Chondrocyte (in vitro differentiated cells): ENCODE measurements around the gene IGFLR1. TPM values are rescaled to one million over a fixed set of nuclear protein-coding genes. Genes with fewer than 3 reads are reported as not detected.

ENCODE experiments used
- DNase-seq: peaks from one replicate; pipeline ENCODE4 v3.0.0; 2021; ENCODE audit warnings: mixed read lengths, low spot score
- H3K27ac Mint-ChIP-seq: one replicate; pipeline ENCODE4 v1.8.0; 2021; ENCODE audit warnings: mild to moderate bottlenecking, moderate library complexity, mixed read lengths; ENCODE audit not compliant: unreplicated experiment
- H3K27me3 Mint-ChIP-seq: 2 replicates; pipeline ENCODE4 v1.8.0; 2021; ENCODE audit warnings: low read depth, mixed read lengths
- H3K36me3 Mint-ChIP-seq: 2 replicates; pipeline ENCODE4 v1.8.0; 2021; ENCODE audit warnings: low read depth, mixed read lengths
- H3K4me1 Mint-ChIP-seq: 2 replicates; pipeline ENCODE4 v1.8.0; 2021; ENCODE audit warnings: low read depth, mild to moderate bottlenecking, mixed read lengths
- H3K4me3 Mint-ChIP-seq: one replicate; pipeline ENCODE4 v1.8.0; 2021; ENCODE audit warnings: mild to moderate bottlenecking, moderate library complexity, mixed read lengths; ENCODE audit not compliant: unreplicated experiment
- H3K9me3 Mint-ChIP-seq: 2 replicates; pipeline ENCODE4 v1.8.0; 2021; ENCODE audit warnings: low read depth, mixed read lengths
- total RNA-seq: library from RNA; stranded (reverse); gene quantifications from 3 replicates; pipeline ENCODE4 v1.2.1, GENCODE V29; 2021
- TF ChIP-seq, protein P1 (sequence below): fragments of 200-600 bp; sonication (generic); IDR thresholded peaks from 2 replicates; pipeline ENCODE4 v1.5.0; 2021; ENCODE audit warnings: antibody characterized with exemption, mild to moderate bottlenecking, moderate library complexity

Gene IGFLR1
- total RNA-seq, 1 donor from 2014 or later = 0.99 TPM

DNA sequence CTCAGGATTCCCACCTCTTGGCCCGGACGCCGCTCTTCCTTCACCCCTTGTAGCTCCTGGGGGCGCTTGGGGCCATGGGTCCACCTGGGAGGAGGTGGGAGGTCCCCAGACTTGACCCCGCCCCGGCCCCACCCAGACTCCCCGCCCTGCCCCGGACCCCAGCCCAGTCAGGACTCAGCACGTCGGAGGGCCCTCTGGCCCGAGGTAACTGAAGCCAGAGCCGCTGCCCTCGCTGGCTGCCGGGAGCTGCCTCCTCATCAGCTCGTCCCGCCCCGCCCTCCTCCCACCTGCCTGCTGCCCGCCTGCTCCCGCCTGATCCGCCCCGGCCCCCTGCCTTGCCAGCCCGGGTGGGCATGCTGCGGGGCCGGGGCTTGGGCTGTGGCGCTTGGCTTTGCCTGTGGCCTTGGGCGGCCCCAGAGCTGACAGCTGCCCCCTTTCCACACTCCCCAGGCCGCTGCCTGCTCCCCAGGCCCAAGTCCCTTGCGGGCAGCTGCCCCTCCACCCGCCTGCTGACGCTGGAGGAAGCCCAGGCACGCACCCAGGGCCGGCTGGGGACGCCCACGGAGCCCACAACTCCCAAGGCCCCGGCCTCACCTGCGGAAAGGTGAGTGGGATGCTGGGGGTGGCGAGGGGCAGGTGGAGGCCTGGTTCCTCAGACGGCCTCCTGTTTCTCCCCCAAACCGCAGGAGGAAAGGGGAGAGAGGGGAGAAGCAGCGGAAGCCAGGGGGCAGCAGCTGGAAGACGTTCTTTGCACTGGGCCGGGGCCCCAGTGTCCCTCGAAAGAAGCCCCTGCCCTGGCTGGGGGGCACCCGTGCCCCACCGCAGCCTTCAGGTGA is 42.5 kb upstream of the IGFLR1 start:
- Mint-ChIP-seq H3K27me3 (no peaks in the 10 kb centered on the region), H3K4me3 (no peak overlapping the region), H3K9me3 (no peaks in the 10 kb centered on the region), H3K4me1 (no peaks in the 10 kb centered on the region), H3K27ac (no peak overlapping the region), H3K36me3 (peaks cover 3% of the 10 kb centered on the region)
- DNase-seq = no peak
- TF ChIP-seq, protein P1, sequence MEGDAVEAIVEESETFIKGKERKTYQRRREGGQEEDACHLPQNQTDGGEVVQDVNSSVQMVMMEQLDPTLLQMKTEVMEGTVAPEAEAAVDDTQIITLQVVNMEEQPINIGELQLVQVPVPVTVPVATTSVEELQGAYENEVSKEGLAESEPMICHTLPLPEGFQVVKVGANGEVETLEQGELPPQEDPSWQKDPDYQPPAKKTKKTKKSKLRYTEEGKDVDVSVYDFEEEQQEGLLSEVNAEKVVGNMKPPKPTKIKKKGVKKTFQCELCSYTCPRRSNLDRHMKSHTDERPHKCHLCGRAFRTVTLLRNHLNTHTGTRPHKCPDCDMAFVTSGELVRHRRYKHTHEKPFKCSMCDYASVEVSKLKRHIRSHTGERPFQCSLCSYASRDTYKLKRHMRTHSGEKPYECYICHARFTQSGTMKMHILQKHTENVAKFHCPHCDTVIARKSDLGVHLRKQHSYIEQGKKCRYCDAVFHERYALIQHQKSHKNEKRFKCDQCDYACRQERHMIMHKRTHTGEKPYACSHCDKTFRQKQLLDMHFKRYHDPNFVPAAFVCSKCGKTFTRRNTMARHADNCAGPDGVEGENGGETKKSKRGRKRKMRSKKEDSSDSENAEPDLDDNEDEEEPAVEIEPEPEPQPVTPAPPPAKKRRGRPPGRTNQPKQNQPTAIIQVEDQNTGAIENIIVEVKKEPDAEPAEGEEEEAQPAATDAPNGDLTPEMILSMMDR = no peak

DNA sequence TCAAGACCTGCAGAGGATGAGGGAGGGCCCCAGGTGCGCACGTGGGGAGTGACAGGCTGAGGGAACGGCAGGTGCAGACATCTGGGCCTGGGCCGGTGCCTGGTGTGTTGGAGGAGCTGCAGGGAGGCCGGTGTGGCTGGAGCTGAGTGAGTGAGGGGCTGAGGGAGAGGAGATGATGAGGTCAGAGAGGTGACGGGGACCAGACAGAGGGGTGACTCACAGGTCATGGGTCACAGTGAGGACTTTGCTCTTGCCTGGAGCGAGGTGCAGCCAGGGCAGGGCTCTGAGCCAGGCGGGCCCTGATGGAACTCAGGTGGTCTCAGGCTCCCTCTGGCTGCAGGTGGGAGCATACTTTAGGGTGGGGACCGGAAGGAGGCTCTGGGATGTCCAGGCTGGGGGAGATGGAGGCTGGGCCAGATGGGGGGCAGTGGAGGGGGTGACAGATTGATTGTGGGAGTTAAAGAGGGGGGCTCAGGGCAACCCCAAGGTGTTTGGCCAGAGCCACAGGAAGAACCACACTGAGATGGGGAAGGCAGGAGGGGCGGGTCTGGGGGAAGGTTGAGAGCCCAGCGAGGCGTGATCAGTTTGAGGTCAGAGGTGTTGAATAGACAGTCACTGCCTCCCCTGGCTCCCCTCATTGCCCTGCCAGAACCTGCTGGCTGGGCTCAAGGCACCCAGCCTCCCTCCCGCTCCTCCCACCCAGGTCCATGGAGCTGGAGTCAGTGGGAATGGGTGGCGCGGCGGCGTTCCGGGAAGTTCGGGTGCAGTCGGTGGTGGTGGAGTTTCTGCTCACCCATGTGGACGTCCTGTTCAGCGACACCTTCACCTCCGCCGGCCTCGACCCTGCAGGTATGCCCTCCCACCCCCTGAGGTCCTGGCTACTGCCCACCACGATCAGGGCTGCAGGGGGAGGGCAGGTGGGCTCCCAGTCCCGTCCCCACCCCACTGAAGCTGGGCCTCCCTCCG is 41.5 kb upstream of the IGFLR1 start:
- TF ChIP-seq, protein P1 = no peak
- Mint-ChIP-seq H3K27me3 (no peaks in the 10 kb centered on the region), H3K9me3 (no peaks in the 10 kb centered on the region), H3K27ac (no peak overlapping the region), H3K4me1 (no peaks in the 10 kb centered on the region), H3K4me3 (no peak overlapping the region), H3K36me3 (peaks cover 3% of the 10 kb centered on the region)
- DNase-seq = no peak

DNA sequence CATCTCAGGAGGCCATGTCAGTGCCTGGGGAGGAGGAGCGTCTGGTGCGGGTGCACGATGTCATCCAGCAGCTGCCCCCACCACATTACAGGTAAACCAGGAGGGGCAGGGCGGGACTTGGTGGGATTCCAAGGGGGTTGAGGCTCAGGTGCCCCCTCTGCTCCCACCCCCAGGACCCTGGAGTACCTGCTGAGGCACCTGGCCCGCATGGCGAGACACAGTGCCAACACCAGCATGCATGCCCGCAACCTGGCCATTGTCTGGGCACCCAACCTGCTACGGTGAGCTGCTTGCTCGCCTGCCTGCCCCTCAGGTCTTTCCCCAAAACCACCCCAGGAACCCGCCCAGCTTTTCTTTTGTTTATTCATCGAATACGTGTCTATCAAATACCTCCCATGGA is 40.3 kb upstream of the IGFLR1 start:
- no peaks in the 10 kb centered on the region for H3K9me3 Mint-ChIP-seq
- peaks cover 3% of the 10 kb centered on the region for H3K36me3 Mint-ChIP-seq
- TF ChIP-seq, protein P1 = no peak
- no peaks in the 10 kb centered on the region for H3K27me3 Mint-ChIP-seq
- no peak for DNase-seq
- no peak overlapping the region for H3K27ac Mint-ChIP-seq
- H3K4me1 Mint-ChIP-seq = no peaks in the 10 kb centered on the region
- no peak overlapping the region for H3K4me3 Mint-ChIP-seq

DNA sequence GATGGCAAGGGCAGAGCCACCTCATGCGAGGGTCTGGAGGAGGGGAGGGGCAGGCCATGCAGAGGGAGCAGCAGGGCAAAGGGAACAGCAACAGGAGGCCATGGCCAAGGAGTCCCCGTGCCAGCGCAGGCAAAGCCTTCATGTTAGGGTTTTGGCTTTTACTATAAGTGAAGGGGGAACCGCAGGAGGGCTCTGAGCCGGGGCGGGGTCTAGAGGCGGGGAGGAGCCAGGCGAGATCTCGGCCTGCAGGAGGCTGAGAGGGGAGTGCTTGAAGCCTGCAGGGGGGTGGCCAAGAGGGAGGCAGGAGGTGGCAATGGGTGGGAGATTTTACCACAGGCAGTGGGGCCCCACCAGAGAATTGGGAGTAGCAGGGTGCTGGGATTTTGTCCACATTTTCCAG is 39.4 kb upstream of the IGFLR1 start:
- Mint-ChIP-seq H3K27me3 (no peaks in the 10 kb centered on the region), H3K27ac (no peak overlapping the region), H3K36me3 (peaks cover 3% of the 10 kb centered on the region), H3K4me1 (peaks cover 5% of the 10 kb centered on the region), H3K4me3 (no peak overlapping the region), H3K9me3 (no peaks in the 10 kb centered on the region)
- DNase-seq = no peak
- TF ChIP-seq, protein P1 = no peak

DNA sequence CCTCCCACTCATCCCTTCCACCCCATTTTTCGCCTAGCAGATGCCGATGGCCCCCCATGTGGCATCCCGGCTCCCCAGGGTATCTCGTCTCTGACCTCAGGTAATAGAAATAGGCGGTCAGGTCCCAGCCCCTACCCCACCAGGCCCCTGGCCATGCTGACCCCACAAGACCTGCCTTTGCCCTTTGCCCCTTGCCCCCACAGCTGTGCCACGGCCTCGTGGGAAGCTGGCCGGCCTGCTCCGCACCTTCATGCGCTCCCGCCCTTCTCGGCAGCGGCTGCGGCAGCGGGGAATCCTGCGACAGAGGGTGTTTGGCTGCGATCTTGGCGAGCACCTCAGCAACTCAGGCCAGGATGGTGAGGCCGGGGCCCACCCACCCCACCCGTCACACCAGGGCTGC is 38.5 kb upstream of the IGFLR1 start:
- no peak for DNase-seq
- Mint-ChIP-seq H3K4me1 (peaks cover 14% of the 10 kb centered on the region), H3K36me3 (peaks cover 3% of the 10 kb centered on the region), H3K9me3 (no peaks in the 10 kb centered on the region), H3K27me3 (no peaks in the 10 kb centered on the region), H3K4me3 (no peak overlapping the region), H3K27ac (no peak overlapping the region)
- TF ChIP-seq, protein P1 = no peak
